ENCODE data around the gene LBX2. TPM values are rescaled to one million over a fixed set of nuclear protein-coding genes. Genes with fewer than 3 reads are reported as not detected.
A peak's percentile ranks its signal among the peaks of the same experiment; 100 is the strongest.
"Not testable (repeated sequence)": the region's sequence is repeated elsewhere in the genome, so short reads cannot be mapped to it uniquely, and the experiment has no call there.

Gene LBX2
- total and polyA plus RNA-seq, 4 donors = 0.63 to 1.9 (median 1.1) TPM

DNA sequence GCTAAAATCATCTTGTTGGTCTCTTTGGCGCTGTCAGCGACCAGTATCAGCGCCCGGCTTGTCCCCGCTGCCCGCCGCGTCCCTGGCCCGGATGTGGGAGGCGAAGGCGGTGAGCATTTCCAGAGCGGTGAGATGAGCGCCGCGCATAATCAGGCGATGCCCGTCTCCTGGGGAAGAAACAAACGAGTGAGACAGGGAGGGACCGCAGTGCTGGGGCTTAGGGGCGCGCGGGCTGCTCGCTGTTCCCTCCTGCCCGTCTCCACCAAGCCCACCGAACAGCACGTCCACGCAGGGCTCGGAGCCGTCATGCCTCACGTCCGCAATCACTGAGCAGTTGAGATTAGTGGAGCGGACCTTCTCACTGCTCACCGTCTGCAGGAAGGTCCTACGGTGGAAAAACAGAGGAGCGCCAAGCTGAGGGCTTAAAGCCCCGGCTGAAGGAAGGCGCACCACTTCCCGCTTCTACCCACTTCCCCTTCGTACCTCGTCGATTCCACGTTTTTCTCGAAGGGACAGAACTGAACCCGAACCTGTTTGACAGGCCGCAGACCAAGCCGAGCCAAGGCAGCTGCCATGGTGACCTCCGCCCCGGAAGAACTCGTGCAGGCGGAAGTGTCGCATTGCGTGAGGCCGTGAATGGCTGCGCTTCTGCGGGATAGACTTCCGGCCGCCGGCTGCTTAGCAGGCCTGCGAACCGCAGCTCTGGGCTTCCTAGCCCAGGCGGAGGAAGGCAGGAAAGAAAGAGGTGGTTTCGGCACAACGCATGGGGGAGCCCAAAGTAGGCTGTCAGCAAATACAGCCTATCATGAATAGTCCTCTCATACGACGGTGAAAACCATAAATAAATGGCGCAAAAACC, 27.1 kb downstream of the LBX2 start, which contains the start of gene MRPL53:
Gene MRPL53 (minus strand): TSS at position 595 of the 859 bp plus-strand sequence. CDS start 20 bp downstream, at position 575.
- H3K36me3 ChIP-seq (ENCODE audit: control insufficient read depth in 4 of 4, insufficient read depth in 4 of 4, low read length in 4 of 4) = peaks cover 6 to 20% (median 9%) of the 10 kb centered on the region in 4 donors
- WGBS, 2 donors = 0 to 1% methylated on average over 65 to 66 of the region's 66 CpGs

DNA sequence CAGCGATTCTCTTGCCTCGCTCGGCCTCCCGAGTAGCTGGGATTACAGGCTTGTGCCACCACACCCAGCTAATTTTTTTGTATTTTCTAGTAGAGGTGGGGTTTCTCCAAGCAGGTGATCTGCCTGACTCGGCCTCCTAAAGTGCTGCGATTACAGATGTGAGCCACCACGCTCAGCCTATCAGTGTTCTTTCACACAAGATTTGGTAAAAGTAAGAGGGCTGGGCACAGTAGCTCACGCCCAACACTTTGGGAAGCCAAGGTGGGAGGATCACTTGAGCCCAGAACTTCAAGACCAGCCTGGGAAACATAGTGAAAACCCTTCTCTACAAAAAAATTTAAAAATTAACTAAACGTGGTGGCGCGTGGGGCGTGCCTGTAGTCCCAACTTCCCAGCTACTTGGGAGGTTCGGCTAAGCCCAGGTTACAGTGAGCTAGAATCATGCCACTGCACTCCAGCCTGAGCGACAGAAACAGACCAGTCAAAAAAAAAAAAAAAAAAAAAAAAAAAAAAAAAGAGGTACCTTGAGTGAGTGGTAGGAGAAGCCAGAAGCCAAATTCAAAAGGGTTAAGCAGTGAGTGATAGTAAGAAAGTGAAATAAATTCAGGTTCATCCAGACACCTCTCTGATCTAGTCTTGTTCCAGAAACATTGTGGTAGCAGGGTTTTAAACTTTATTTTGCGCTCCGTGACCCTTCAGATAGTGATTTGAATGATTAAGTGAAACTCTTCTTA, 27.9 kb downstream of the LBX2 start:
- H3K4me1 ChIP-seq (ENCODE audit: control insufficient read depth in 5 of 5, insufficient read depth in 5 of 5, low read length in 5 of 5) = peaks cover 3 to 15% (median 5%) of the 10 kb centered on the region in 5 donors
- peak overlapping the region; percentile 63 to 83 for H3K9ac ChIP-seq (ENCODE audit: insufficient read depth in 1 of 2, low read length in 2 of 2)
- ATAC-seq (ENCODE audit: insufficient read depth, low FRiP score) (no peak), DNase-seq (no peak)
- no peaks in the 10 kb centered on the region for H3K27me3 ChIP-seq (ENCODE audit: control insufficient read depth in 3 of 3, insufficient read depth in 3 of 3, low read length in 2 of 3)
- H3K27ac ChIP-seq (ENCODE audit: low read depth in 1 of 2, low read length in 1 of 2) = peak overlapping the region; percentile 88 to 95
- peak overlapping the region; percentile 73 for H3K4me3 ChIP-seq
- TF ChIP-seq, protein P1, sequence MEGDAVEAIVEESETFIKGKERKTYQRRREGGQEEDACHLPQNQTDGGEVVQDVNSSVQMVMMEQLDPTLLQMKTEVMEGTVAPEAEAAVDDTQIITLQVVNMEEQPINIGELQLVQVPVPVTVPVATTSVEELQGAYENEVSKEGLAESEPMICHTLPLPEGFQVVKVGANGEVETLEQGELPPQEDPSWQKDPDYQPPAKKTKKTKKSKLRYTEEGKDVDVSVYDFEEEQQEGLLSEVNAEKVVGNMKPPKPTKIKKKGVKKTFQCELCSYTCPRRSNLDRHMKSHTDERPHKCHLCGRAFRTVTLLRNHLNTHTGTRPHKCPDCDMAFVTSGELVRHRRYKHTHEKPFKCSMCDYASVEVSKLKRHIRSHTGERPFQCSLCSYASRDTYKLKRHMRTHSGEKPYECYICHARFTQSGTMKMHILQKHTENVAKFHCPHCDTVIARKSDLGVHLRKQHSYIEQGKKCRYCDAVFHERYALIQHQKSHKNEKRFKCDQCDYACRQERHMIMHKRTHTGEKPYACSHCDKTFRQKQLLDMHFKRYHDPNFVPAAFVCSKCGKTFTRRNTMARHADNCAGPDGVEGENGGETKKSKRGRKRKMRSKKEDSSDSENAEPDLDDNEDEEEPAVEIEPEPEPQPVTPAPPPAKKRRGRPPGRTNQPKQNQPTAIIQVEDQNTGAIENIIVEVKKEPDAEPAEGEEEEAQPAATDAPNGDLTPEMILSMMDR (IDR thresholded peaks at IDR 0.05; ENCODE audit: control extremely low read depth, extremely low read depth) = no peak
- 54 to 66% methylated on average over 16 of the region's 16 CpGs for WGBS, 2 donors
- H3K36me3 ChIP-seq (ENCODE audit: control insufficient read depth in 4 of 4, insufficient read depth in 4 of 4, low read length in 4 of 4) = peaks cover 6 to 13% (median 9%) of the 10 kb centered on the region in 4 donors
- H3K9me3 ChIP-seq (ENCODE audit: control insufficient read depth in 4 of 4, insufficient read depth in 3 of 4, low read length in 3 of 4) = no peaks in the 10 kb centered on the region

More for the DNA sequence above, 27.1 kb downstream of the LBX2 start, which contains the start of gene MRPL53:
- Histone ChIP-seq H3K9me3 (ENCODE audit: control insufficient read depth in 4 of 4, insufficient read depth in 3 of 4, low read length in 3 of 4) (no peaks in the 10 kb centered on the region), H3K4me3 (peak within 1 kb of the TSS; percentile 73), H3K4me1 (ENCODE audit: control insufficient read depth in 5 of 5, insufficient read depth in 5 of 5, low read length in 5 of 5) (peaks cover 3 to 15% (median 7%) of the 10 kb centered on the region in 5 donors), H3K9ac (ENCODE audit: insufficient read depth in 1 of 2, low read length in 2 of 2) (peak within 1 kb of the TSS; percentile 63 to 83), H3K27me3 (ENCODE audit: control insufficient read depth in 3 of 3, insufficient read depth in 3 of 3, low read length in 2 of 3) (no peaks in the 10 kb centered on the region), H3K27ac (ENCODE audit: low read depth in 1 of 2, low read length in 1 of 2) (peak within 1 kb of the TSS; percentile 88 to 95)
- DNase-seq (peak; percentile 96 to 98 (median 97)), ATAC-seq (ENCODE audit: insufficient read depth, low FRiP score) (peak; percentile 94)
- TF ChIP-seq, protein P1 (IDR thresholded peaks at IDR 0.05; ENCODE audit: control extremely low read depth, extremely low read depth) = no peak

DNA sequence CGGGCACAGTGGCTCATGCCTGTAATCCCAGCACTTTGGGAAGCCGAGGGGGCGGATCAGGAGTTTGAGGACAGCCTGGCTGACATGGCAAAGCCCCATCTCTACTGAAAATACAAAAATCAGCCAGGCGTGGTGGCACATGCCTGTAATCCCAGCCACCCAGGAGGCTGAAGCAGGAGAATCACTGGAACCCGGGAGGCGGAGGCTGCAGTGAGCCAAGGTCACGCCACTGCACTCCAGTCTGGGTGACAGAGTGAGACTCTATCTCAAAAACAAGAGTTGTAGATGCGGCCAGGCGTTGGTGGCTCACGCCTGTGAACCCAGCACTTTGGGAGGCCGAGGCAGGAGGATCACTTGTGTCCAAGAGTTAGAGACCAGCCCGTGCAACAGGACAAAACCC, 28.7 kb downstream of the LBX2 start:
- WGBS, 2 donors = 97 to 98% methylated on average over 12 of the region's 12 CpGs
- ATAC-seq (ENCODE audit: insufficient read depth, low FRiP score); H3K27ac ChIP-seq (ENCODE audit: low read depth in 1 of 2, low read length in 1 of 2); DNase-seq; H3K27me3 ChIP-seq (ENCODE audit: control insufficient read depth in 3 of 3, insufficient read depth in 3 of 3, low read length in 2 of 3); H3K4me3 ChIP-seq; H3K9me3 ChIP-seq (ENCODE audit: control insufficient read depth in 4 of 4, insufficient read depth in 3 of 4, low read length in 3 of 4); H3K9ac ChIP-seq (ENCODE audit: insufficient read depth in 1 of 2, low read length in 2 of 2): not testable (repeated sequence)
- Histone ChIP-seq H3K4me1 (ENCODE audit: control insufficient read depth in 5 of 5, insufficient read depth in 5 of 5, low read length in 5 of 5) (peaks cover 4 to 15% (median 6%) of the 10 kb centered on the region in 5 donors), H3K36me3 (ENCODE audit: control insufficient read depth in 4 of 4, insufficient read depth in 4 of 4, low read length in 4 of 4) (peaks cover 6 to 12% (median 9%) of the 10 kb centered on the region in 4 donors)

Measured in lung (tissue), 12 donors.